ENCODE results near the gene DAP. TPM values are rescaled to one million over a fixed set of nuclear protein-coding genes. Genes with fewer than 3 reads are reported as not detected.

Gene DAP
- total and polyA plus RNA-seq, 7 donors, result 25.7 to 131 (median 38.5) TPM

- Histone ChIP-seq H3K27me3 (no peaks in the 10 kb centered on the region), H3K9me3 (no peaks in the 10 kb centered on the region), H3K4me3 (no peak overlapping the region), H3K27ac (no peak overlapping the region), H3K36me3 (peaks cover 0 to 54% (median 14%) of the 10 kb centered on the region in 4 donors), H3K4me1 (no peaks in the 10 kb centered on the region)
- TF ChIP-seq POLR2AphosphoS5 (IDR thresholded peaks at IDR 0.05), result no peak
- TF ChIP-seq CTCF (IDR thresholded peaks at IDR 0.05), result no peak
- TF ChIP-seq POLR2A (IDR thresholded peaks at IDR 0.05), result no peak
- no peak for TF ChIP-seq EP300 (IDR thresholded peaks at IDR 0.05)
- 91 to 93% methylated on average over 8 of the region's 8 CpGs for WGBS, 2 donors
- DNase-seq, result no peak
- intact Hi-C loops (cut with DNase I), result no loop called here
Measured at GRCh38 chr5:10744681-10745080, 16.4 kb downstream of the DAP start.

- H3K4me1 ChIP-seq, result no peaks in the 10 kb centered on the region
- H3K36me3 ChIP-seq, result peaks cover 0 to 54% (median 14%) of the 10 kb centered on the region in 4 donors
- no peak overlapping the region for H3K27ac ChIP-seq
- H3K27me3 ChIP-seq, result no peaks in the 10 kb centered on the region
- no peaks in the 10 kb centered on the region for H3K9me3 ChIP-seq
- no peak for DNase-seq
- TF ChIP-seq CTCF (IDR thresholded peaks at IDR 0.05) (no peak), POLR2AphosphoS5 (IDR thresholded peaks at IDR 0.05) (no peak), POLR2A (IDR thresholded peaks at IDR 0.05) (no peak), EP300 (IDR thresholded peaks at IDR 0.05) (no peak)
- intact Hi-C loops (cut with DNase I), result no loop called here
- H3K4me3 ChIP-seq, result no peak overlapping the region
Measured at GRCh38 chr5:10743951-10744350, 17.1 kb downstream of the DAP start.

GRCh38 chr5:10743526-10743925 lies 17.5 kb downstream of the DAP start:
- intact Hi-C loops (cut with DNase I), result no loop called here
- H3K4me1 ChIP-seq, result no peaks in the 10 kb centered on the region

GRCh38 chr5:10741661-10742060 lies 19.4 kb downstream of the DAP start:
- no peaks in the 10 kb centered on the region for H3K27me3 ChIP-seq
- H3K36me3 ChIP-seq, result peaks cover 0 to 41% (median 5%) of the 10 kb centered on the region in 4 donors
- DNase-seq, result no peak
- H3K27ac ChIP-seq, result no peak overlapping the region
- H3K4me1 ChIP-seq, result no peaks in the 10 kb centered on the region
- intact Hi-C loops (cut with DNase I), result no loop called here
- H3K9me3 ChIP-seq, result no peaks in the 10 kb centered on the region
- TF ChIP-seq CTCF (IDR thresholded peaks at IDR 0.05), result no peak
- no peak for TF ChIP-seq POLR2A (IDR thresholded peaks at IDR 0.05)
- no peak for TF ChIP-seq EP300 (IDR thresholded peaks at IDR 0.05)
- no peak for TF ChIP-seq POLR2AphosphoS5 (IDR thresholded peaks at IDR 0.05)
- 84 to 95% methylated on average over 9 of the region's 9 CpGs for WGBS, 2 donors
- H3K4me3 ChIP-seq, result no peak overlapping the region

More at GRCh38 chr5:10743526-10743925, 17.5 kb downstream of the DAP start:
- TF ChIP-seq POLR2AphosphoS5 (IDR thresholded peaks at IDR 0.05), result no peak
- no peak for TF ChIP-seq EP300 (IDR thresholded peaks at IDR 0.05)
- no peak for TF ChIP-seq POLR2A (IDR thresholded peaks at IDR 0.05)
- TF ChIP-seq CTCF (IDR thresholded peaks at IDR 0.05), result no peak
- no peaks in the 10 kb centered on the region for H3K27me3 ChIP-seq
- no peaks in the 10 kb centered on the region for H3K9me3 ChIP-seq
- 74 to 84% methylated on average over 5 of the region's 5 CpGs for WGBS, 2 donors
- no peak for DNase-seq
- H3K4me3 ChIP-seq, result no peak overlapping the region
- peaks cover 0 to 54% (median 14%) of the 10 kb centered on the region in 4 donors for H3K36me3 ChIP-seq
- no peak overlapping the region for H3K27ac ChIP-seq

GRCh38 chr5:10740384-10740783 lies 20.6 kb downstream of the DAP start:
- H3K36me3 ChIP-seq, result peaks cover 0 to 29% (median 5%) of the 10 kb centered on the region in 4 donors
- no peaks in the 10 kb centered on the region for H3K27me3 ChIP-seq
- no peak overlapping the region for H3K27ac ChIP-seq
- no peak overlapping the region for H3K4me3 ChIP-seq
- no peaks in the 10 kb centered on the region for H3K4me1 ChIP-seq
- TF ChIP-seq POLR2A (IDR thresholded peaks at IDR 0.05), result no peak
- no peak for TF ChIP-seq CTCF (IDR thresholded peaks at IDR 0.05)
- no peak for TF ChIP-seq EP300 (IDR thresholded peaks at IDR 0.05)
- TF ChIP-seq POLR2AphosphoS5 (IDR thresholded peaks at IDR 0.05), result no peak
- 48 to 98% methylated on average over 2 of the region's 2 CpGs for WGBS, 2 donors
- intact Hi-C loops (cut with DNase I), result no loop called here
- H3K9me3 ChIP-seq, result no peaks in the 10 kb centered on the region
- no peak for DNase-seq
